Measurements from ENCODE around the gene COA4.

The COA4 gene

DNA sequence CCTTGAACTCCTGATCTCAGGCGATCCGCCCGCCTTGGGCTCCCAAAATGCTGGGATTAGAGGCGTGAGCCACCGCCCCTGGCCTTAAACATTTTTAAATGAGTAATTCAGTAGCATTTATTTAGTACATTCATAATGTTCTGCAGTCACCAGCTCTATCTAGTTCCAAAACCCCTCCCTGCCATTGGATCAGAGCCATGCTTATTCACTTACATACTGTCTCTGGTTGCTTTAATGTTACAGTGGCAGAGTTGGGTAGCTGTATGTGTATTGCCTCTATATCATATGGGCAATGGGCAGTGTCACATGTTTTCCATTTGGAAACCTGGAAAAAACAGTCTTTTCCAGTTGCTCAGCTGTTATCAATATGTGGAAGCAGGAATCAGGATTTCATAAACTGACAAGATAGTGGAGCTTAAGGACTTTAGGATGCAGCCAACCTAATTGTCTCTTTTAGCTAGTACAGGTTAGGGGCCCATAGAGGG lies 10.5 kb downstream of the COA4 start:
- no peak for DNase-seq (ENCODE audit: low read depth)

DNA sequence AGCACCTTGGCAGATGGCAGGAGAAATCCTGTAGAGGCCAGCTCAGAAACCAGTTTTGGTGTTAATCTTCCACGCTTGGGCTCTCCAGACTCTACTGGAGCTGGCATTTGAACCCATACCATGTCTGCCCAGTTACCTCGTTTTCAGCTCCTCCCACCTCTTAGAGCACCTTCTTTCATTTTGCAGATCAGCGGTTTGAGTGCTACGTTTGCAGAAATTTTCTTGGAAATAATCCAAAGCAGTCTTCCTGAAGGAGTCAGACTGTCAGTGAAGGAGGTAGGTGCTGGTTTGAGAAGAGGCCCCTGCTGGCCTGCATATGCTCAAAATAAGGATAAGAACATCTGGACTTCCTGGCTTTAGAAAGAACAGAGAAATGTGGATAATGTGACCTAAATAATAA lies 13.7 kb downstream of the COA4 start:
- DNase-seq (ENCODE audit: low read depth), result no peak

DNA sequence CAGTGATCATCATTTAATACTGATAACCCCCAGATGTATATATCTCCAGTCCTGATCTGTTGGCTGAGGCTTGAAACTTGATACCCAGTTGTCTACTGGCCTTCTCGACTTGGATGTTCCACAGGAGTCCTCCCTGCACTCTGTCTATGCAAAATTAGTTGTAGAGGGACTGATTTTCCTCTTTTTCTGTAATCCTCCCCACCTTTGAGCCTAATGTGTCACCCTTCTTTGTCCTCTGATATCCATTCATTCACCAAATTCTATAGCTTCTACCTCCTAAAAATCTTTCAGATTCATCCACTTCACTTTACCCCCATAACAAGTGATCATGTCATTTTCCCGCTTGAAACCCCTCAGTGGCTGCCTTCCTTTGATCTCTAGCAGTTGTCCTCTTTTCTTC lies 16.4 kb downstream of the COA4 start:
- no peak for DNase-seq (ENCODE audit: low read depth)

DNA sequence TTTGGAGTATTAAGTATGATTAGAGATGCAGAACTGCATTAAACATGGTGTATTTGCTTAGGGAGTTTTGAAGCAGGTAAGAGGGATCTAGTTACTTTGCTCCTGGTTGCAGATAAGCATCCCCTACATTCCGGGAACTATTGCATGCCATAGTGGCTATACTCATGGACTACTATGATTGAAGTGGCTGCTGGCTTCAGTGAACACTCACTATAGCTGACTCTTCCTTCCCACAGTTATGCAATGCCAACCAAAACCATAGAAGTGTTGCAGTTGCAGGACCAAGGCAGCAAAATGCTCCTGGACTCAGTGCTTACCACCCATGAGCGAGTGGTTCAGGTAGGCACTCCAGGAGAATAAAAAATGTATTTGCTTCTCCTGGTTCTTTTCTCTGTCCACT lies 17.0 kb downstream of the COA4 start:
- DNase-seq (ENCODE audit: low read depth), result no peak

DNA sequence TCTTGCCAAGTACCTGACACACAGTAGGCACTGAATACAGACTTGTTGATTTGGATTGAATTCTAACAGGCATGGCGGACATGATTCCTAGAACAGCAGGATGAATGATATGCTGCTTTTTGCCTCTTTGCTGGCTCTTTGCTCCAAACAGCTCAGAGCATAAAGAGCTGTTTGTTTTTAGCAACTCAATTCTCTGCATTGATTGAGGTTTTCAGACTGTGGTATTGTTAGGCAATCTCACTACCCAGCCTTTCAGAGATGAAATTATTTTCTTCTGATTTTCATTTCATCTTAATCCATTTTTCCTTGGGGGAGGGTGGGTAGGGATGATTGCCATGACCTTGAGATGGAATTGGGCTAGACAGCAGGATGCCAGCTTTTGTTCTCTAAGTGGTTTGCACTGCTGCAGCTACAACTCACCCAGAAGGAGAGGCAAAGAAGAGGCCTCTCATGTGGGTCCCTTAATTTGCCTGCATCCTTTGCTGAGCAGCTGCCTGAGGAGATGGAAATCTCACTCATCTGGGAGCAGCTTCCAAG lies 20.5 kb downstream of the COA4 start:
- DNase-seq (ENCODE audit: low read depth), result no peak

DNA sequence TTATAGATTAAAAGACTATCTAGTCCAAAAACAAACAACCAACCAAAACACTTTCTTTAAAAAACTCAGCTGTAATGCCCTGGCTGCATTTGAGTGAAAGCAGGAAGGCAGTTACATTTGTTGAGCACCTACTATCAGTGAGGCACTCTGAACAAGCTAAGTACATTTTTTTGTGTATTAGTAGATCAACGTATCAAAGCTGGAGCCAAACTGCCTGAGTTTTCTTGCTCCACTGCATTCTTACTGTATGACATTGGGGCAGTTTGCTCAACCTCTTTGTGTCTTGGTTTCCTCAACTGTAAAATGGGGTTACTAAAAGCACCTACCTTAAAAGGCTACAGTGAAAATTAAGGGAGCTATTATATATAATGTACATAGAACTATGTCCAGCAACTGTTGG lies 22.0 kb downstream of the COA4 start:
- no peak for DNase-seq (ENCODE audit: low read depth)

DNA sequence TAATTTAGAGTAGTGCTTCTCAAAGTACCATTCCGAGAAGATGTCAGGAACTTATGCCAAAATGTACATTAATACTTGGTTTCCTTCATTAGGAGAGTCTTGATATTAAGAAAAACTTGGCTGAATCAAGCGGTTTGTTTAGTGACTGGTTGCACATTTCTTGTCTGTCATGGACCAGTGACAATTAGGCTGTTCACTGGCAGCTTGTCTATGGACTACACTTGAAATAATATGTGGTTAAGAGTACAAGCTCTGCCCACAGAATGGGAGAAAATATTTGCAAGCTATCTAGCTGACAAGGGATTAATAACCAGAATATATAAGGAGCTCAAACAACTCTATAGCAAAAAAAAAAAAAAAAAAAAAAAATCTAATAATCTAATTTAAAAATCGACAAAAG lies 24.6 kb downstream of the COA4 start:
- no peak for DNase-seq (ENCODE audit: low read depth)

DNA sequence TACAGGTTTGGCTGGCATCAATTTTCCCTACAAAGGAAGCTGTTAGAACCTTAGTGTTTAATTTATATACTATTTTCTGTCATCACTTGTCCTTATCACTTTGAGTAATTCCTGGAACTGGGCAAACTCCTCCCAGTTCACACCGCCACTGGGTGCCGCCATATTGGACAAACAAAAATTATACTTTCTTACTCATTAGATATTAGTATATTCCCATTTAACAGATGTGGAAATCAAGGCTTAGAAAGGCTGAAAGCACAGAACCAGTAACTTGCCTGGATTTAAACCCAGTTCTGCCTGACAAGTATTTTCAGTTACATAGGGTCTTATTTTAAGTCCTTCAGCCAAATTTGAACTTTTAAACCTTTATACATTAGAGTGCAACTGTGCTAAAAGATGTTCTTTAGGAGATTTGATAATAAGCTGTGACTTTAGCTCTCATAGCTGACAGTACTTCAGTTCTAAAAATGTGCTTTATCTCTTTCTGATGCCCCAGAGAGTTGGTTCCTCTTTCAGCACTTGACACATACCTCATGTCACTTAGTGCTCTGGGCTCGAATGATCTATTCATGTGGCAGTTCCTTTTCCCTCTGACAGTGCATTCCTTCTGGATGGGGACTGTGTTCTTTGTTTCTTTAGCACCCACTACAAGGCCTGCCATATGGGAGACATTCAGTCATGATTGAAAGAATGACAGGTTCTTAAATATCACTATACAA lies 25.4 kb downstream of the COA4 start:
- DNase-seq (ENCODE audit: low read depth), result no peak

DNA sequence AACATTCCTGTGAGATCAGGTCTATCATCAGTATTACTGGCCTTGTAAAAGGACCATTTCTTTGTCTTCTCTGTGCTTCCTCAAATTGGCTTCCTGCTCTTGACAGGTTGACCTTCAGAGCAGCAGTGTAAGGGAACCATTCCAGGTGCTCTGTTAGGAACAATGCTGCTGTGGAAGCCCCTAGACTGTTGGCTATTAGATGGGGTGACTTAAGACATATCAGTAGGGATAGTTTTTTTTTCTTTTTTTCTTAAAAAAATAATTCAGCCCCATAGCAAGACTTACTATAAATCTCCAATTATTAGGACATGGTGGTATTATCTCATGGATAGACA lies 37.6 kb downstream of the COA4 start:
- no peak for DNase-seq (ENCODE audit: low read depth)

DNA sequence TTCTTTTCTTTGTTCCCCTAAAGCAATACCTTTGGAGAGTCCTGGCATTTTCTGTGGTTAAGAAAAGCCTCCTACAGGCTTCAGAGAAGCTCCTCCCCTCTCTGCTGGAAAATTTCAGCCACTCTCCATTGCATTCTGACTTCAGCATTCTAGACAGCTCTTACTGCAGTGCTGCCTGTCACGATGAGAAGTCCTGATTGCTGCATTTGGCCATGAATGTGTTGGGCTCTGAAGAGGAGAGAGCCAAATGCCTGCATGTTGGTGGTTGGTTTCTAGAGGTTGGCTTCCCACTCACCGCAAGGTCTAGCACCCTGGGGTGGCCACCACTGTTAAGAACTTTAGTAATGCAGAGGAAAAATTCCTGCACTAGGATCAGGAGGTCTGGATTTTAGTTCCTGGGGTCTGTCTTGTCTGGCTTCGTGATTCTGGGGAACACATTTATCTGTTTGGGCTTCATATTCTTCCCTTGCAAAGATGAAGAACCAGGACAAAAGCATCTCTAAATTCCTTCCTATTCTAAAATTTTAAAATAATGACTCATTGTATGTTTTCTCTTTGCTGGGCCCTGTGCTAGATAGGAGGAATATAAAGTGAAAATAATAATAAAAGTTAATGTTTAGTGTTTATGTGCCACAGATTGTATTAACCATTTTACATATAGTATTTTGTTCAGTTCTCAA lies 38.1 kb downstream of the COA4 start:
- no peak for DNase-seq (ENCODE audit: low read depth)

DNA sequence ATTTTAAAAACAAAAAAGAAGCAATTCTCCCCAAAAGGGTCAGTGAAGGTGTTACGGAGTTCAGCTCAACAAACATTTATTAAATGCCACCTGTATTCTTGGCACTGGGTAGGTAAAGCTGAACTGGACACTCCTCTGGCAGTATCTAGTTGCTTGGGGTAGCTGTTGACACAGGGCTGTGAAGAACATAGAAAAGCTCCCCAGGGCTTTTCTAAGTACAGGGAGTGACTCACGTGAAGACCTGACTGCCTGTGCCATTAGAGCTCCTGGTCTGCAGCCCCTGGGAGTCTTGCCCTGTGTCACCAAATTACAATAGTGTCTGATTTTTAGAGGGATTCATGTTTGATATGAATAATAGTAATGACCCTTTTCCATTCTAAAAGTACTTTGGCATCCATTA lies 43.6 kb downstream of the COA4 start:
- DNase-seq (ENCODE audit: low read depth), result no peak

DNA sequence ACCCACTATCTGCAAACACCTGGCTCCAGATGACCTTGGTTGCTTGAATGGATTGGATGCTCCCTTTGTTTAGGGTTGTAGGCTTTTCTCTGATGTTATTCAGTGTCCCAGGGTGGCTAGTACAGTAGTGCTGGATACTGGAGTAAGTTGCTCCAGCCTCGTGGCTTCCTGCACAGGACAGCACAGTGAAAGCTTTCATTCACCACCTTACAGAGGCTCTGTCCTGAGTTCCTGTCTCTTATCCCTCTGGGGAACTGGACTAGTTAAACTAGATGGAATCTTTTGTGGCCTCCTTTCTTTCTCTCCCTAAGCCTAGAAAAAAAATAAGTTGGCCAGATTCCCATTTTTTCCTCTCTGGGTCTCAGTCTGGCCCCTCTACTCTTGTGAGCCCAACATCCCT lies 46.4 kb downstream of the COA4 start:
- no peak for DNase-seq (ENCODE audit: low read depth)

All from HS-27A (cell line).